ENCODE results near the gene LAMB1. TPM values are rescaled to one million over a fixed set of nuclear protein-coding genes. Genes with fewer than 3 reads are reported as not detected.

Gene LAMB1
- total and polyA plus RNA-seq, 2 experiments from 2014 or later = 284 to 323 TPM

DNA sequence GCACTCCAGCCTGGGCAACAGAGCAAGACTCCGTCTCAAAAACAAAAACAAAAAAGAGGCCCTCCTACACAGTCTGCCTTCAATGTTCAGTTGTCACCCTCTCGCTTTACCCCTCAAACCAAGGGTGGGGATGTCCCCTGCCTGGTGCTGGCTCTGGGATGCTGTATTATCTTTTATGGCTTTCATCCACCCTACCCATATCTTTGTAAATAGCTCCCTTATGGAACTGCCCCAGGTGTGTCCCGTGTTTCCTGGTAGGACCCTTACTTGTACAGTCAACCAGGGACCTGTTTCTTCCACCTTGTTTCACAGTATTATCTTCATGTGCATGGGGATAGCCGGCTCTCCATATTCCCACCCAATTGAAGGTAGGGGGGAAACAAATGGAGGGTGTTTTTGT lies 15.7 kb upstream of the LAMB1 start:
- H3K79me2 ChIP-seq = no peaks in the 10 kb centered on the region
- no peaks in the 10 kb centered on the region for H3K9me2 ChIP-seq (replicated peaks; ENCODE audit: insufficient read depth)
- no peak overlapping the region for H2AFZ ChIP-seq
- no peaks in the 10 kb centered on the region for H3K36me3 ChIP-seq (replicated peaks; ENCODE audit: insufficient read depth, low read depth)
- H3K27me3 ChIP-seq = no peaks in the 10 kb centered on the region
- no peak overlapping the region for H3K4me2 ChIP-seq
- no peak overlapping the region for H3K4me3 ChIP-seq
- H3K4me1 ChIP-seq (ENCODE audit: insufficient read depth) = peaks cover 12% of the 10 kb centered on the region
- H4K20me1 ChIP-seq (ENCODE audit: insufficient read depth, poor library complexity, severe bottlenecking) = no peaks in the 10 kb centered on the region
- no peak overlapping the region for H3K27ac ChIP-seq
- WGBS (ENCODE audit: low lambda C conversion rate, missing lambda C conversion rate) = 96% methylated on average over 4 of the region's 4 CpGs
- H3K9me3 ChIP-seq (ENCODE audit: low read depth) = no peaks in the 10 kb centered on the region
- TF ChIP-seq, protein P1, sequence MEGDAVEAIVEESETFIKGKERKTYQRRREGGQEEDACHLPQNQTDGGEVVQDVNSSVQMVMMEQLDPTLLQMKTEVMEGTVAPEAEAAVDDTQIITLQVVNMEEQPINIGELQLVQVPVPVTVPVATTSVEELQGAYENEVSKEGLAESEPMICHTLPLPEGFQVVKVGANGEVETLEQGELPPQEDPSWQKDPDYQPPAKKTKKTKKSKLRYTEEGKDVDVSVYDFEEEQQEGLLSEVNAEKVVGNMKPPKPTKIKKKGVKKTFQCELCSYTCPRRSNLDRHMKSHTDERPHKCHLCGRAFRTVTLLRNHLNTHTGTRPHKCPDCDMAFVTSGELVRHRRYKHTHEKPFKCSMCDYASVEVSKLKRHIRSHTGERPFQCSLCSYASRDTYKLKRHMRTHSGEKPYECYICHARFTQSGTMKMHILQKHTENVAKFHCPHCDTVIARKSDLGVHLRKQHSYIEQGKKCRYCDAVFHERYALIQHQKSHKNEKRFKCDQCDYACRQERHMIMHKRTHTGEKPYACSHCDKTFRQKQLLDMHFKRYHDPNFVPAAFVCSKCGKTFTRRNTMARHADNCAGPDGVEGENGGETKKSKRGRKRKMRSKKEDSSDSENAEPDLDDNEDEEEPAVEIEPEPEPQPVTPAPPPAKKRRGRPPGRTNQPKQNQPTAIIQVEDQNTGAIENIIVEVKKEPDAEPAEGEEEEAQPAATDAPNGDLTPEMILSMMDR (IDR thresholded peaks at IDR 0.05; ENCODE audit: poor library complexity) = no peak
- TF ChIP-seq EZH2 (IDR thresholded peaks at IDR 0.05; ENCODE audit: borderline replicate concordance) (no peak), EZH2phosphoT487 (IDR thresholded peaks at IDR 0.05; ENCODE audit: low read depth, severe bottlenecking, unreplicated experiment) (no peak)
- DNase-seq (ENCODE audit: low spot score) = no peak

DNA sequence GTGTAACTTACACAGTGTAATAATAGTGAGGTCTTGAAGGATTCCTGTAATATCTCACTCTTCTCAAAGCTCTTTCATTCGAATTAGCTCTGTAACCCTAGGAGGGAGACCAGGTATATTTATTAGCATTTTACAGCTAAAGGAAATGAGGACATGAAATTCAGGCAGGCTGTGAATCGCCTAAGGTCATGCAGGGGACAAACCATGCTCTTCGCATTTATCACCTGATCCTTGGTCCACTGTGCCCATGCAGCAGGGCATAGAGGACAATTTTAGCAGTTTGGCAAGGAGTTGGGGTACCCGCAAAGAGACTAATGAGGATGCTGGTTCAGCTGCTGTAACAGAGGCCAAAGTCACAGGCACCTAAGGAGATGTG lies 14.8 kb upstream of the LAMB1 start:
- Histone ChIP-seq H3K4me2 (no peak overlapping the region), H3K9me3 (ENCODE audit: low read depth) (no peaks in the 10 kb centered on the region), H2AFZ (no peak overlapping the region), H3K4me1 (ENCODE audit: insufficient read depth) (peaks cover 16% of the 10 kb centered on the region), H4K20me1 (ENCODE audit: insufficient read depth, poor library complexity, severe bottlenecking) (no peaks in the 10 kb centered on the region), H3K4me3 (no peak overlapping the region), H3K27me3 (no peaks in the 10 kb centered on the region), H3K9me2 (replicated peaks; ENCODE audit: insufficient read depth) (no peaks in the 10 kb centered on the region), H3K27ac (no peak overlapping the region), H3K79me2 (no peaks in the 10 kb centered on the region), H3K36me3 (replicated peaks; ENCODE audit: insufficient read depth, low read depth) (no peaks in the 10 kb centered on the region)
- DNase-seq (ENCODE audit: low spot score) = no peak
- no peak for TF ChIP-seq EZH2phosphoT487 (IDR thresholded peaks at IDR 0.05; ENCODE audit: low read depth, severe bottlenecking, unreplicated experiment)
- no peak for TF ChIP-seq EZH2 (IDR thresholded peaks at IDR 0.05; ENCODE audit: borderline replicate concordance)
- TF ChIP-seq, protein P1 (IDR thresholded peaks at IDR 0.05; ENCODE audit: poor library complexity) = no peak
- 57% methylated on average over 4 of the region's 4 CpGs for WGBS (ENCODE audit: low lambda C conversion rate, missing lambda C conversion rate)

DNA sequence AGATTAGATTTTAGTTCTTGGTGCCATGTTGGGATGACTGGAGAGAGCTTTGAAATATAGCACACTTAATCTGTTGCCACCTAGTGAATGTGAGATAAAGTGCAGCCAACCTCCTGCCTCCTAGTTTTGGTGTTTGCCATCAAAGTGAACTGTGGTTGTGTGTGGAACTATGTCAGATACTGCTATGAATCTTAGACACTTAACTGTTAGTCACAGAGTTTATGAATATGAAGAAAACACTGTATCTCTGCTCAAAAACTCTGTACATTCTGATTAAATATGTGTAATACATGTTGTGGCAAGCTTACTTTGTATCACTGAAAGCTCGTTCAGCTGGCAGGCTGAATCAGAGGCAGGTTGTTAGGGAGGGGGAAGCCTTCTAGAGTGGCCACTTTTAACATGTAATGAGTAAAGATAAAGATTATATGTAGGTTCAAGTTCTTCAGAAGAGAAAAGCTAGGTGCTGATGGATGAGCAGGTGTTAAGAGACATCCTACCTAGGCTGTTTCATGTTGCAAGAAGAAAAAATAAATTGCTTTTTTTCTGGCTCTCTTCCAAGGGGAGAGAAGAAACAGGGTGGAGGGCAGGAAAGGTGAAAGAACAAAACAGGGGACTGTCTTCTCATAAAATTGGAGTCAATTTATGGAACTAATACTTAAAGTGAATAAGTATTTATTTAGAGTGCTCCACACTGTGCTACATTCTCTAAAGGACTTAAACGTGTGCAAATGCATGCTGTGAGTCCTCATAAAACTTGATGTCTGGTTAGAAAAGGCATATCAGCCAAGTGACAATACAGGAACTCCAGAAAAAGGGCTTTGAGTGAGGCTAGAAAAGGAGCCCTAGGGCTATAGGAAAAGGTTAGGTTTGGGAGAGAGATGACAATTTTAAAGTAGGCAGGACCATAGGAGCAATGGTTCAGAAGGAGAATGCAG lies 14.1 kb upstream of the LAMB1 start:
- no peaks in the 10 kb centered on the region for H3K9me3 ChIP-seq (ENCODE audit: low read depth)
- no peaks in the 10 kb centered on the region for H3K79me2 ChIP-seq
- no peaks in the 10 kb centered on the region for H3K27me3 ChIP-seq
- H3K9me2 ChIP-seq (replicated peaks; ENCODE audit: insufficient read depth) = no peaks in the 10 kb centered on the region
- H3K4me1 ChIP-seq (ENCODE audit: insufficient read depth) = peaks cover 22% of the 10 kb centered on the region
- H3K4me3 ChIP-seq = no peak overlapping the region
- H3K27ac ChIP-seq = no peak overlapping the region
- WGBS (ENCODE audit: low lambda C conversion rate, missing lambda C conversion rate) = 32% methylated on average over 2 of the region's 2 CpGs
- TF ChIP-seq EZH2 (IDR thresholded peaks at IDR 0.05; ENCODE audit: borderline replicate concordance) (no peak), EZH2phosphoT487 (IDR thresholded peaks at IDR 0.05; ENCODE audit: low read depth, severe bottlenecking, unreplicated experiment) (no peak)
- TF ChIP-seq, protein P1 (IDR thresholded peaks at IDR 0.05; ENCODE audit: poor library complexity) = peak; percentile 42
- no peak overlapping the region for H2AFZ ChIP-seq
- H3K36me3 ChIP-seq (replicated peaks; ENCODE audit: insufficient read depth, low read depth) = no peaks in the 10 kb centered on the region
- peak; percentile 38 for DNase-seq (ENCODE audit: low spot score)
- H3K4me2 ChIP-seq = no peak overlapping the region
- no peaks in the 10 kb centered on the region for H4K20me1 ChIP-seq (ENCODE audit: insufficient read depth, poor library complexity, severe bottlenecking)
